Thyroid gland (tissue), 4 donors: ENCODE data around the gene ABCG2.

Source experiments
- CTCF ChIP-seq, 6 experiments: fragments of 200-600 bp in 3 of 6; fragments of 450-650 bp in 3 of 6; sonication (generic) in 3 of 6; IDR thresholded peaks; one replicate each; pipeline ENCODE4 v1.5.1; 2016 to 2019; ENCODE audit warnings: antibody characterized with exemption in 6 of 6, mild to moderate bottlenecking in 2 of 6, inconsistent platforms in 1 of 6, moderate library complexity in 1 of 6
- POLR2A ChIP-seq, 2 donors: fragments of 450-650 bp; IDR thresholded peaks; one replicate each; pipeline ENCODE4 v1.6.1; 2017; ENCODE audit warnings: antibody characterized with exemption in 2 of 2, mild to moderate bottlenecking in 2 of 2, moderate library complexity in 1 of 2

- TF ChIP-seq CTCF (IDR thresholded peaks at IDR 0.05) (no peak), POLR2A (IDR thresholded peaks at IDR 0.05) (no peak)
Measured at GRCh38 chr4:88130544-88131305, 27.7 kb downstream of the ABCG2 start.
